ENCODE data around the gene RAB4A.
"Not testable (repeated sequence)": the region's sequence is repeated elsewhere in the genome, so short reads cannot be mapped to it uniquely, and the experiment has no call there.

RAB4A gene

DNA sequence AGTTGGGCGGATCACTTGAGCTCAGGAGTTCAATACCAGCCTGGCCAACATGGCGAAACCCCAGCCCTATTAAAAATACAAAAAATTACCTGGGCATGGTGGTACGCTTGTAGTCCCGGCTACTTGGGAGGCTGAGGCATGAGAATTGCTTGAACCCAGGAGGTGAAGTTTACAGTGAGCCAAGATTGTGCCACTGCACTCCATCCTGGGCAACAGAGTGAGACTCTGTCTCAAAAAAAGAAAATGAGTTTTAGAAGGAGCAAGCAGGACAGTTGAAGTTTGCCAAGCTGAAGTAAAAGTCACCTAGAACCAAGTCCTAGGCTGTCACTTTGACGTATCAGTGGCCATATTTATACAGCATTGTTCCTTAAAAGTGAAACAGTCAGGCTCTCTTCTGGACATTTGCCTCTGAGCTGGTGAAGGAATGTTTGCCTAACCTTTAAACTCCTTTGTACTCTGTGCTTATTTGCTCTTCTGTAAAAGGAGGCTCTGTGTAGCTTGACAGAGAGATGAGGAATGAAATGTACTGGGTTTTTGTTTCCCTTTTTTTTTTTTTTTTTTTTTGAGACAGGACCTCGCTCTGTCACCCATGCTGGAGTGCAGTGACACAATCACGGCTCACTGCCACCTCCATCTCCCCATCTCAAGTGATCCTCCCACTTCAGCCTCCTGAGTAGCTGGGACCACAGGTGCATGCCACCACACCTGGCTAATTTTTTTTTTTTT lies 2.8 kb downstream of the RAB4A start:
- no peak for DNase-seq

DNA sequence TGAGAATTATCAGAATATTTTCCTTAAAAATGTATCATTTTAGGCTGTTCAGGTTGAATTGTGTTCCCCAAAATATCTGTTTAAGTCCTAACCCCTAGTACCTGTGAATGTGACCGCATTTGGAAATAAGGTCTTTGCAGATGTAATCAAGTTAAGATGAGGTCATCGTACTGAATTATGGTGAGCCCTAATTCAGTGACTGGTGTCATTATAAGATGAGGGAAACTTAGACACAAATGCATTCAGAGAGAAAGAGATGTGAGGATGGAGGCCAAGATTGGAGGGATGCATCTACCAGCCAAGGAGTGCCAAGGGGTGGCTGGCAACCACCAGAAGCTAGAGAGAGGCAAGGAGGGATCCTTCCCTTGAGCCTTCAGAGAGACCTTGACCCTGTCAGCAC lies 4.1 kb downstream of the RAB4A start:
- no peak for DNase-seq

DNA sequence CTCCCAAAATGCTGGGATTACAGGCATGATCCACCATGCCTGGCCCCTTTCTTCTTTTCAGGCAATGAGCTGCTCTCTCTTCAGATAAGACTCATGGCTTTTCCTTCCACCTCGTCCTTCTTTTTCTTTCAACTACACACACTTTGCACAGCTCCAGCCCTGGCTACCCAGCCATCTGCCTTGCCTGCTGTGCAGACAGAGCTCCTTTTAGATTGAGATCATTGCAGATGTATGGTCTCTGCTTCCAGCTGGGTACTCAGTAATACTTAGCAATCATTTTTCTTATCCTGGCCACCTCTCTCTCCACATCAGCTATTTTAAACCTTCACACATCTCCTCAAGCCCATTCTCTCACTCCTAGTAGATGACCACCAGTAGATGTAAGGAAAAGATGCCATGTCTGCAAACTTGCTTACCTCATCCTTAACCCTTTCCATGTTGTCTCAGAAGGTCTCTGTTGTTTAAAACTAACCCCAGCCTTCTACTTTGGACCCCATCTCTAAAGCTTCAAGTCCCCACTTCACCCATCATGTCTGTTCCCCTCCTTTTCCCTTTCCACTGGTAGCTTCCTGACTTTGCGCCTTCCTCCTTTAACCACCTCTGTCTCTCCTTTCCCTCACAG lies 7.3 kb downstream of the RAB4A start:
- DNase-seq: no peak

DNA sequence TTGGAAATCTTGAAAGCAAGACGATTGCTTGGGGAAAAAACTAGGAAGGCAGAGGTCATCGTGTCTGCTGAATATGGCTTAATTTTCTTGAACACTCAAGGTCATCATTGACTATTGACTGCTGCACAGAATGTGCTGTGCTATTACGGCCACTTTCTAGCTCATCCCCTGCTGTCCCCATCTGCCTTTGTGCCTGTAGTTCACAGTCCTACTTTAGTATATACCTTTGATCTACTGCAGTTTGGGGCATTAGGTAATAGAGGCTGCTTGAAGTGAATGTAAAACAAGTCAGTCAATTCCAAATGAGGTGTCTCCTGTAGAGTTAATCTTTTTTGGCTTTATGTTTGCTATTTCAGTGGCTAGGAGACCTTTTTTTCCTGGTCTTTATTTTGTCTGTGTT lies 8.3 kb downstream of the RAB4A start:
- no peak for DNase-seq

DNA sequence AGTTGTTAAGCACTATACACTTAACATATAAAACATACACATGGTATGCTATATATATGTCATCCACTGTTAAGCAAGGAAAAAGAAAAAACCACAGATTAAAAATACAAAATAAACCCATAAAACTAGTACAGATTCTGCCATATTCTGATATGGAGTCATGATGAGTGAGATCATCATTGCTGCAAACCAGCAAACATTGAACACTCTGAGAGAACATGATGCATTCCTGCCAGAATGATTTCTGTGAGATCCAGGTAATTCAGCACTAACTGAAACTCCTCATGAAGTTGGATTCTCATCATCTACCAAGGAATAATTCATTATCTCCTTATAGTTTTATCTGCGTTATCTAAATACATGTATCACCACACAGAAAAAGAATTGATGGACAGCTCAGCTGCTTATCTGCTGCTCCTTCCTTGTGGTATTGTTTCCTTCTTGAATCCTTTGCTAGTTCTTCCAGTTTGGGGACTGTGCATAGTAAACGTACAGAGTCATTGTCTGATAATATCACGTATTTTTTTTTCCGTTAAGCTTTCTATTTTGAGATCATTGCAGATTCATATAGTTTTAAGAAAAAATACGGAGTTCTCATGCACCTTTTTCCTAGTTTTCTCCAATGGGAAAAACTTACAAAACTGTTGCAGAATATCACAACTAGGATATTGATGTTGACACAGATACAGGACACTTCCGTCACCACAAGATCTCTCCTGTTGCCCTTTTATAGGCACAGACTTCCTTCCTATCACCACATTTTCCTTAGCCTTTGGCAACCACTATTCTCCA lies 9.3 kb downstream of the RAB4A start:
- DNase-seq: no peak

DNA sequence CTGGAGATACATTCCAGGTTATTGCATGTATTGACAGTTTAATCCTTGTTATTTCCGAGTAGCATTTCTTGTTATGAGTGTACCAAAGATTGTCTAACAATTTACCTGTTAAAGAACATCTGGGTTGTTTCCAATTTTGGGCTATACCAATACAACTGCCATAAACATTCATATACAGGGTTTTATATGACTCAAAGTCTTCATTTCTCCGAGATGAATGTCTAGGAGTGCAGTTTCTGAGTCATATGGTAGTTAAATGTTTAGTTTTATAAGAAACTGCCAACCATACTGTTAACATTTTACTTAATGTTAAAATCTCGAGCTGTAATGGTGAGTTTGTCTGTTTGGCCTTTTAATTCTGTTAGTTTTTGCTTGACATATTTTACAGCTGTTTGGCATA lies 10.0 kb downstream of the RAB4A start:
- no peak for DNase-seq

DNA sequence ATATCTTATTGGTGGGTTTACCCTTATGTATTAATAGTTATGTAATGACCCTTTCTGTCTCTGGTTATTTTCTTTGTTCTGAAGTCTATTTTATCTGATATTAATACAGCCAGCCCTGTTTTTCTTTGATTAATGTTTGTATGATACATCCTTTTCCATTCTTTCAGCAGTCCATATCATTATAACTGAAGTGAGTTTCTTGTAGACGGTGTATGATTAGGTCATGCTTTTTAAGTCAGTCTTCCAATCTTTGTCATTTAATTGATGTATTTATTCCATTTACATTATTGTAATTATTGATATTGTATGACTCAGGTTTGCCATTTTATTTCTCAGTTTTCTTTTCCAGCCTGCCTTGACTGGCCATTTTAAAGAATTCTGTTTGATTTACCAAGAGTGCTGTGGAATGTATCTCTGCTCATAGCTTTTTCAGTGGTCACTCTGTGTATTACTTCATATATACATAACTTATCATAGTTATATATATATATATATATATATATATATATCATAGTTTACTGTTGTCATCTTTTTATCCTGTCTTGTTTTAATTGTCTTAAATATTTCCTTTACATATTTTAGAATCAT lies 10.5 kb downstream of the RAB4A start:
- DNase-seq: no peak

DNA sequence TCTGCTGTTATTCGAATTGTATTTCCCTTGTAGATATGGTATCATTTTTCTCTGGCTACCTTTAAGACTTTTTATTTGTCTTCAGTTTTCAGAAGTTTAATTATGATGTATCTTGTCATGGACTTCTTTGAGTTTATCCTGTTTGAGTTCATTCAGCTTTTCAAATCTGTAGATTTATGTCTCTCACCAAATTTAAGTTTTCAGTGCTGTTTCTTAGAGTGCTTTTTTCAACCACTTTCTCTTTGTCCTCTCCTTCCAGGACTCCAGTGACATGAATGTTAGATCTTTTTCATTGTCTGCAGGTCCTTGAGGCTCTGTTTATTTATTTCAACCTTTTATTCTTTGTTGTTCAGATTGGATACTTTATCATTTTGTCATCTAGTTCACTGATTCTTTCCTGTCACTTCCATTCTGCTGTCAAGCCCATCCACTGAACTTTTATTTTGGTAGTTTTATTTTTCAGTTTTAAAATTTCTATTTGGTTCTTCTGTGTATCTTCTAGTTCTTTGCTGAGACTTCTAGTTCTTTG lies 11.4 kb downstream of the RAB4A start:
- no peak for DNase-seq

DNA sequence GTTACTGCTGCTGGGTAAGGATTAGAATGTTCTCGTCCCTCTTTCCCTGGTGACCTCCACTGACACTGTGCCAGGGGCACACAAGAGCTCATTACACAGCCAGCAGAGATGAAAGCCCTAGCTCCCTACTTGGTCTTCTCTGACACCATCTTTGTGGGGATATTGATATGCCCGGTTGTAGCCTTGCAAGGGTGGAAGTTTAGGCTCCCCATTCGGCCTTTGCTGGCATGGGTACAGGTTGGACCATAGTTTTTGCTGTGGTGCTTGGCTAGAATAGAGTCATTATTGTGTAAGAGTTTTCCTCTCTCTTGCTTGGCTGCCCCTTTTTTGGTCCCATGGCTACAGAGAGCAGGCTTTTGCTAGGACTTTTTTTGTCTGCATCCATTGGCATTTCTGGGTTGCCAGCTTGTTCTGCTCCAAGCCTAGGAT lies 12.3 kb downstream of the RAB4A start:
- DNase-seq: no peak

DNA sequence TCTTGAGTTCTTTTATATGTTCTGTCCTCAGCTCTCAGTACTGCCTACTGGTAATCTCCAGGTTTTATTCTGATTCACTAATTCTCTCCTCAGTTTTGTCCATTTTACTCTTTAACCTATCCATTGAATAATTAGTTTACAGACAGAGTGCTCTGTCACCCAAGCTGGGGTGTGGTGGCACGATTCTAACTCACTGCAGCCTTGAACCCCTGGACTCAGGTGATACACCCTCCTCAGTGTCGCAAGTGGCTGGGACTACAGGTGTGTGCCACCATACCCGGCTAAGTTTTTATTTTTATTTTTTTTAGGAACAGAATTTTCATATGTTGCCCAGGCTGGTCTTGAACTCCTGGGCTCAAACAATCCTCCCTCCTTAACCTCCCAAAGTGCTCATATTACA lies 14.0 kb downstream of the RAB4A start:
- DNase-seq: no peak

DNA sequence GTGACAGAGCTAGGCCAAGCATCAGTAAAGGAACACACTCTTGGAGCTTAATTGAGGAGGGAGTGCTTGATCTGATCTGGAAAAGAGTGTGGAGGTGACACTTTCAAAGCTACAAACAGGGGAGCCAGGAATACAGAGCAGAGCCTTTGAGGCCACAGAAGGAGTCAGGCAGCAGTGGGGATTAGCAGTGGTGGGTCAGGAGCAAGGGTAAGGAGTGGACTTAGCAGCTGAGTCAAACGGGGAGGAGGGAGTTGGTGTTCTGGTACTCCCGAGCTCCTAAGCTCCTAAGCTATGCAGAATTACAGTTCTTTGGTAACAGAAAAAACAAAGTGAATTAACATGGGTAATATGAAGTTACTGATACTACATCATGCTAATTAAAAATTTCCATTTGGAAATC lies 14.5 kb downstream of the RAB4A start:
- no peak for DNase-seq

DNA sequence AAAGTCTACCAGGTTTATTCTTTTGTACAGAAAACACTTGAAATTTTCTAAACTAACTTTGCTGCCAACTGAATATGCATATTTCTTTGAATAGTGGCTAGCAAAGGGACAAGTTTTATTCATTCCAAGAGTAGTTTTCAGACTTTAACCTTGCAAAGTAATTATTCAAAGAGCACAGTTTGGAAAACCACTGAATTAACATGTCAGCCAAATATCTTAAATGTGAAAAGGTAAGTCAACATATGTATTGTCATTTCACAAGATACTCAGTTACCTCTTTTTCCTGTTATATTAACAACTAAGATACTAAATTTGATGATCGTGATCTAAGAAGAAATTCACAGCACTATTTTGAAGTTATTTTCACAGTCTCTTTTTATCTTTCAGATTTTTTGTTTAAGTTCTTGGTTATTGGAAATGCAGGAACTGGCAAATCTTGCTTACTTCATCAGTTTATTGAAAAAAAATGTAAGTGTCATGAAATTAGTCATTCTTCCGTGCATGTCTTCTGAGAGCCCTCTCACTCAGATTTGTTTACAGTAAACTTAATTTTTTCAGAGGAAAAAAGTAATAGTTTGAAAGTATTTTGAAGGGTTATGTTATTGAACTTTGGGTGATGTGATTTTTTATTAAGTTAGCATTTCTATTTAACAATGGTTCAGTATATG lies 15.3 kb downstream of the RAB4A start:
- DNase-seq: no peak

DNA sequence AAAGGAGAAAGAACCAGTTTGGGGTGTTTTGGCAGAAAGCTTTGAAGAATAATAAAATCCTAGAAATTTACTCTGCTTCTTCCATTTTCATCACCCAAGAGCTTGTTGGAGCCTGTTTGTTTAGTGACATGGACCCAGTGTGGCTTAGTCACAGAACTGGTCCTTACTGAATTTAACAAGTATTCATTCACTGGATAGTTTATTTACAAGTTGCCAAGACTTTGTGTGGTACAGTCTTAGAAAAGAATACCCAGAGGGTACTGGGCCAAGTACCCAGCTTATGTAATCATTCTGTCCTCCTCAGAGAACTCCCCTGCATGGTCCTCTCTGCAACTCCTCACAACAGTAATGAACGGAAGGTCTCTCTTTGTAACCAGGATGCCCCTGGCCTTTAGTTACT lies 16.4 kb downstream of the RAB4A start:
- DNase-seq: no peak

DNA sequence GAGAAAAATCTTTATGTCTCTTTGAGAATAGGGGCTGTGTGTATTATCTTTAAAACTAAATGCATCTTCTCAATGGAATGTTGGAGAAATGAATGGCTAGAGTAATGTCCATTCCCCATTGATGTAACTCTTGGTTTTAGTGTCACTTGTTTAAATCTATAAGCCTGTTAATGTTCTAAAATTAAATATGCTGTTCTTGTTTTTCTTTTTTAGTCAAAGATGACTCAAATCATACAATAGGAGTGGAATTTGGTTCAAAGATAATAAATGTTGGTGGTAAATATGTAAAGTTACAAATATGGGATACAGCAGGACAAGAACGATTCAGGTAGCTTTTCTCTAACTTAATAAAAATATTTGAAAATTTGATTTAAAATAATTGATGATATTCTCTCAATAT lies 17.6 kb downstream of the RAB4A start:
- no peak for DNase-seq

DNA sequence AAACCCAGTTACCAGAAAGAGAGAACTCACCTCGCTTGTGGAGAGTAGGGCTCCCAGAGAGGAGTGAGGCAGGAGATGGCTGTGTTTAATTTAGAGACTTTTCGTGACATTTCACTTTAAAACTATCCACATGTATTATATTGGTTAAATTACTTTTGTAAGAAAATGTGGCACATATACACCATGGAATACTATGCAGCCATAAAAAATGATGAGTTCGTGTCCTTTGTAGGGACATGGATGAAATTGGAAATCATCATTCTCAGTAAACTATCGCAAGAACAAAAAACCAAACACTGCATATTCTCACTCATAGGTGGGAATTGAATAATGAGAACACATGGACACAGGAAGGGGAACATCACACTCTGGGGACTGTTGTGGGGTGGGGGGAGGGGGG lies 20.8 kb downstream of the RAB4A start:
- not testable (repeated sequence) for DNase-seq

DNA sequence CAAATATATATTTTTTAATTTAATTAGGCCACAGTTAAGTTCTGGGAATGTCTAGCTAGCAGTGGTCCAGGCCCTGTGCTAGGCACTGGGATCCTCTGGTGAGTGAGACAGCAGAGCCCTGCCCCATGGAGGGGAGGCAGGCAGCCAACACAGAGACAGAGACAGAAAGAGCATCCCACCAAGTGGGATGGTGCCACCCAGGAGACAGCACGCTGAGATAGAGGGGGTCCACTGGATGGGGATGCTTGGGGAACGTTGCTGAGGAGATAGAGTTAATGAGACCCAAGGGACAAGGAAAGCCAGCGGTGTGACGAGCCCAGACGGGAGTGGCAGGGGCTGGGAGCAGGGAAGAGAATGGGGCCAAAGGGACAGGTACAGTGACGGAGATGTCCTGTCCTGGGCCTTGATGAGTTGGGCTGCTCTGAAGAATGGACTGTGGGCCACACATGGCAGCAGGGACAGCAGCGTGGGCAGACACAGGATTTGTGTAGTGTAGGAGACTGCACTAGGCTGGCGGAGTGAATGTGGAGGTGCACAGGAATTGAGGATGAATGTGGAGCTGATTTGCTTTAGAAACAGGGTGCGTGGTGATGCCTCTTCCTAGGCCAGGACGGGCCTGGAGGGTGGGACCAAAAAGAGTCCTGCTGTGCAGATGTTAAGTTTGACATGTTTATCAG lies 22.8 kb downstream of the RAB4A start:
- no peak for DNase-seq

DNA sequence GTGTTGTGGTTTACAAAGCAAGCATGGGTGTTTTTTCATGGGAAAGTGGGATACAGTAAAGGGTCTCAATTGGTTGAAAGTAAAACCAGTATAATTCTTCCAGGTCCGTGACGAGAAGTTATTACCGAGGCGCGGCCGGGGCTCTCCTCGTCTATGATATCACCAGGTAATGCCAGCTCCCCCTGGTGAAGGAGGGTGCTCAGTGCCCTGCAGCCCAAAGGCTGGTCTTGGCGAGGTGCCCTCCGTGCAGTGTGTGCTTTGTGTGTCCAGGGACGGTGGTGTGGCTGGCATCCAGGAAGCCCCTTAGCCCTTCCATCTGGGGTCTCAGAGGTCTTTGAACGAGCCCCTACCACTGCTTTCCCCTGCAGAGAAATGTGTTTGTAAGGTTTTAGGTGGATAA lies 24.8 kb downstream of the RAB4A start:
- no peak for DNase-seq

DNA sequence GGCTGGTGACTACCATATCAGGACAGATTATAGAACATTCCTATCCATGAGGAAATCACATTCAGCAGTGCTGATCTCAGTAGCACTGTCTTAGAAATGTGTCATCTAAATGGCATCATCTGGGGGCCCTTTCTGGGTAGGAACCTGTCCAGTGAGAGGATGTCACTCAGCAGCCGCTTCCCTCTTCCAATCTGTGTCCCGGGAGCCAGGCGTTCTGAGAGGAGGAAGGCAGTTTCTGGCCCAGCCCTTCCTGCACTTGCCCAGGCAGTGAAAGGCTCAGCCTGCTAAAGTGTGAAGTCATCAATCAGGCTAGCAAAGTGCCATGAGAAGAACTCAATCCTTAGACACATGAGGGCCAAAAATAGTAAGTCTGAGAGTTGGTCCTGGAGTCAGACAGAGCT lies 25.6 kb downstream of the RAB4A start:
- DNase-seq: no peak

DNA sequence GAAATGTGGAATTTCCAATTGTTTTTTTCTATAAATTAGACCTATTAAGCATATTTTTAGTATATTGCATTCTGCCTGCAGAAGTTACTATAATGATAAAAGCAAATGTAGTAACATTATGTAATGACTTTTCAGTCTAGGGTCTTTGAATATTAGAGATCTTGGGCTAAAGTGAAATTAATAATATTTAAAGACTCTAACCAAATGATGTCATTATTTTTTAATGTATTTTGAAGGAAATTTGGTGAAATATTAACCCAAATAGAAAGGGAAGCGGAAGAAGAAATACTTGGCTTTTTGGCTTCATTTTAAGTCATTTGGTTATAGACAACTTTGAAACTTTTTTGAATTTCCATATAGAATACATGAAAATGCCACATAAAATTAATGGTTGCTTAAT lies 26.8 kb downstream of the RAB4A start:
- no peak for DNase-seq

DNA sequence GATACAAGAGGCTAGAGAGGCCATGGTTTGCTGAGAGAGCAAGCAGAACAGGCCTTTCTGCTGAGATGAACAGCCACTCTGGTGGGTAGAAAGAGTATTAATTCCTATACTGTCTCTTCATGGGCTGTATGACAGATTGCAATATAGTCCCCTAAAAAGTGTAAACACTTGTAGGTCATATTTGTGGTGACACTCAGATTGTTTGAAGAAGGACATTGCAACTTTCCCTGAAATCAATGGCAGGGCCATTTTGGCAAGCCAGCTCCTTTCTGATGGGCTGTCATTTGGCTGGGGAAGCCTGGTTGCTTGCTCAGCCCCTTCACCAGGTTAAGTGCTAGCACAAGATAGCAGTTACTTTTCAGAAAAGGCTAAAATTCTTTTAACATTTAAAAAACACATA lies 27.5 kb downstream of the RAB4A start:
- no peak for DNase-seq

DNA sequence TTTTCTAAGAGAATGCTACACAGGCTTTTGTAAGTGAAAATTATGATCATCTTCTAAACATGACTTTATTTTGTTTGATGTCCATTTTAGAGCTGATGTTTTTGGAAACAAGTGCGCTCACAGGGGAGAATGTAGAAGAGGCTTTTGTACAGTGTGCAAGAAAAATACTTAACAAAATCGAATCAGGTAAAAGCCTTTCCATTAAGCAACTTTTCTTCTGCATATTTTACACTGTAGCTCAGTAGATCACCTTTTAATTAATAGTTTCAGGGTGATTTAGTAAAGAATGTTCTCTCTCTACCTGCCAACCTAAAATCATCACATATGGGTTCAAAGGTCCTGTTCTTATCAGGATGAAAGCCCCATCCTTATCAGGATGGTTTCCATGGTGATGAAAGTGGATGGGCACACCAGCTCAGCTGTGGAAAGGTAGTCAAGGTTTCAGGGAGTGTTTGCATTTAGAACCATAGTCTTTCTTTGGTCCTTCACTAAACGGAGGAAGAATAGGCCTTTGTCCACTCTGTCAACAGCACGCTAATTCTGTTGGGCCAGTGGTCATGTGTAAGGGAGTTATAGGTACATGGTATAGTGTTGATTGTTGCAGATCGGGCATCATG lies 28.1 kb downstream of the RAB4A start:
- no peak for DNase-seq
